Measurements from ENCODE around the gene IPO4.
A peak's percentile ranks its signal among the peaks of the same experiment; 100 is the strongest.

The IPO4 gene

DNA sequence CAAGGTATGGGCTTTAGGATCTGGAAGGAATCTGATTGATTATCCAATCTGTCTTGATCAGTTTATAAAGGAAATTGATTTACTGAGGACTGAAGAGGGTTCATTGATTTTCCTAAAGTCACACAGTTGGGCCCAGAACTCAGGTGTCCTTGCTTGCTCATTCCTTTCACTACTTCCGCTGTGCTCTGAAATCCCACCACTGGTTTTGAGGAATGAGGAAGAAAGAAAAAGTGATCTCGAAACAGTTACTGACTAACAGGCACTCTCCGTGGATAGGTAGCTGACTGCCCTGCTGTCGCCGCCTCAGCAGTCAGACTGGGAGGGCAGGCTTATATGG is 58.3 kb downstream of the IPO4 start, which contains the start of gene FITM1:
FITM1 (plus strand) TSS at position 280 of the 337 bp plus-strand sequence. CDS start 905 bp downstream, outside the sequence.
- peak within 1 kb of the TSS; percentile 63 for H3K27ac Mint-ChIP-seq

More for the DNA sequence above, 58.3 kb downstream of the IPO4 start, which contains the start of gene FITM1:
- no peaks in the 10 kb centered on the region for H3K9me3 Mint-ChIP-seq
- H3K27me3 Mint-ChIP-seq, result no peaks in the 10 kb centered on the region
- no peak for ATAC-seq
- peaks cover 27% of the 10 kb centered on the region for H3K4me1 Mint-ChIP-seq
- no peaks in the 10 kb centered on the region for H3K36me3 Mint-ChIP-seq
- no peak within 1 kb of the TSS for H3K4me3 Mint-ChIP-seq

All from stimulated activated memory B cell treated with anti-CD40 and anti-IgM and Interleukin-4, amounts not matched to agents 10 μg/mL and 1 μg/mL and 100 μg/mL, for 72 hours (primary cell).